ENCODE data around the gene FAAH. TPM values are rescaled to one million over a fixed set of nuclear protein-coding genes. Genes with fewer than 3 reads are reported as not detected.
"Not testable (repeated sequence)": the region's sequence is repeated elsewhere in the genome, so short reads cannot be mapped to it uniquely, and the experiment has no call there.

Gene FAAH
- total and polyA plus RNA-seq, 4 donors, result 13.9 to 34.8 (median 27.8) TPM

- ATAC-seq (ENCODE audit: insufficient read depth, low FRiP score) (no peak), DNase-seq (no peak)
- no peaks in the 10 kb centered on the region for H3K9me3 ChIP-seq (ENCODE audit: control insufficient read depth in 4 of 4, insufficient read depth in 3 of 4, low read length in 3 of 4)
- TF ChIP-seq CTCF (IDR thresholded peaks at IDR 0.05; ENCODE audit: control extremely low read depth, extremely low read depth), result no peak
- peaks cover 22 to 34% (median 27%) of the 10 kb centered on the region in 4 donors for H3K36me3 ChIP-seq (ENCODE audit: control insufficient read depth in 4 of 4, insufficient read depth in 4 of 4, low read length in 4 of 4)
- no peak overlapping the region for H3K4me3 ChIP-seq
- no peaks in the 10 kb centered on the region for H3K4me1 ChIP-seq (ENCODE audit: control insufficient read depth in 5 of 5, insufficient read depth in 5 of 5, low read length in 5 of 5)
- H3K27ac ChIP-seq (ENCODE audit: low read depth in 1 of 2, low read length in 1 of 2), result no peak overlapping the region
- no peak overlapping the region for H3K9ac ChIP-seq (ENCODE audit: insufficient read depth in 1 of 2, low read length in 2 of 2)
- H3K27me3 ChIP-seq (ENCODE audit: control insufficient read depth in 3 of 3, insufficient read depth in 3 of 3, low read length in 2 of 3), result no peaks in the 10 kb centered on the region
- 91 to 94% methylated on average over 2 of the region's 2 CpGs for WGBS, 2 donors
These were observed 41.8 kb upstream of the FAAH start for GRCh38 chr1:46352363-46352762.

- not testable (repeated sequence) for H3K27me3 ChIP-seq (ENCODE audit: control insufficient read depth in 3 of 3, insufficient read depth in 3 of 3, low read length in 2 of 3); H3K9me3 ChIP-seq (ENCODE audit: control insufficient read depth in 4 of 4, insufficient read depth in 3 of 4, low read length in 3 of 4); H3K4me1 ChIP-seq (ENCODE audit: control insufficient read depth in 5 of 5, insufficient read depth in 5 of 5, low read length in 5 of 5); DNase-seq; H3K27ac ChIP-seq (ENCODE audit: low read depth in 1 of 2, low read length in 1 of 2); H3K9ac ChIP-seq (ENCODE audit: insufficient read depth in 1 of 2, low read length in 2 of 2); H3K4me3 ChIP-seq; ATAC-seq (ENCODE audit: insufficient read depth, low FRiP score)
- WGBS, 2 donors, result 91 to 98% methylated on average over 5 of the region's 5 CpGs
- H3K36me3 ChIP-seq (ENCODE audit: control insufficient read depth in 4 of 4, insufficient read depth in 4 of 4, low read length in 4 of 4), result peaks cover 14 to 38% (median 18%) of the 10 kb centered on the region in 4 donors
These were observed 38.2 kb upstream of the FAAH start for GRCh38 chr1:46355920-46356319.

GRCh38 chr1:46362158-46362557 is 32.0 kb upstream of the FAAH start:
- ATAC-seq (ENCODE audit: insufficient read depth, low FRiP score) (no peak), DNase-seq (no peak)
- H3K9ac ChIP-seq (ENCODE audit: insufficient read depth in 1 of 2, low read length in 2 of 2), result no peak overlapping the region
- H3K36me3 ChIP-seq (ENCODE audit: control insufficient read depth in 4 of 4, insufficient read depth in 4 of 4, low read length in 4 of 4), result peaks cover 15 to 44% (median 30%) of the 10 kb centered on the region in 4 donors
- 92 to 94% methylated on average over 3 of the region's 3 CpGs for WGBS, 2 donors
- H3K9me3 ChIP-seq (ENCODE audit: control insufficient read depth in 4 of 4, insufficient read depth in 3 of 4, low read length in 3 of 4), result no peaks in the 10 kb centered on the region
- H3K4me3 ChIP-seq, result no peak overlapping the region
- no peaks in the 10 kb centered on the region for H3K4me1 ChIP-seq (ENCODE audit: control insufficient read depth in 5 of 5, insufficient read depth in 5 of 5, low read length in 5 of 5)
- no peaks in the 10 kb centered on the region for H3K27me3 ChIP-seq (ENCODE audit: control insufficient read depth in 3 of 3, insufficient read depth in 3 of 3, low read length in 2 of 3)
- no peak for TF ChIP-seq CTCF (IDR thresholded peaks at IDR 0.05; ENCODE audit: control extremely low read depth, extremely low read depth)
- no peak overlapping the region for H3K27ac ChIP-seq (ENCODE audit: low read depth in 1 of 2, low read length in 1 of 2)

- Histone ChIP-seq H3K4me3 (no peak overlapping the region), H3K27me3 (ENCODE audit: control insufficient read depth in 3 of 3, insufficient read depth in 3 of 3, low read length in 2 of 3) (no peaks in the 10 kb centered on the region), H3K36me3 (ENCODE audit: control insufficient read depth in 4 of 4, insufficient read depth in 4 of 4, low read length in 4 of 4) (peaks cover 13 to 41% (median 28%) of the 10 kb centered on the region in 4 donors), H3K4me1 (ENCODE audit: control insufficient read depth in 5 of 5, insufficient read depth in 5 of 5, low read length in 5 of 5) (no peaks in the 10 kb centered on the region), H3K27ac (ENCODE audit: low read depth in 1 of 2, low read length in 1 of 2) (no peak overlapping the region), H3K9ac (ENCODE audit: insufficient read depth in 1 of 2, low read length in 2 of 2) (no peak overlapping the region), H3K9me3 (ENCODE audit: control insufficient read depth in 4 of 4, insufficient read depth in 3 of 4, low read length in 3 of 4) (no peaks in the 10 kb centered on the region)
- 97 to 99% methylated on average over 5 of the region's 5 CpGs for WGBS, 2 donors
- no peak for TF ChIP-seq CTCF (IDR thresholded peaks at IDR 0.05; ENCODE audit: control extremely low read depth, extremely low read depth)
- DNase-seq, result no peak
- ATAC-seq (ENCODE audit: insufficient read depth, low FRiP score), result no peak
These were observed 31.0 kb upstream of the FAAH start for GRCh38 chr1:46363121-46363520.

Data from lung (tissue), 12 donors.